GM18858 (cell line): Measurements from ENCODE around the gene MDM4.

ENCODE experiments used
- ATAC-seq: cut with Tn5 transposase; IDR thresholded peaks from one replicate; pipeline ENCODE4 v1.9.1; 2021; ENCODE audit not compliant: unreplicated experiment

MDM4 gene

GRCh38 chr1:204602871-204603542, 86.8 kb downstream of the MDM4 start:
- no peak for ATAC-seq

- ATAC-seq: no peak
These were observed 89.6 kb downstream of the MDM4 start for GRCh38 chr1:204605791-204606190.
